A673 (cell line): ENCODE results near the gene ZNF324. TPM values are rescaled to one million over a fixed set of nuclear protein-coding genes. Genes with fewer than 3 reads are reported as not detected.

Experiments
- BruUV-seq: library from RNA; stranded (reverse); fragments of 400-500 nt; replicated peaks from 2 replicates; lab custom pipeline; 2021; lab: Mats Ljungman, UMichigan
- CTCF ChIA-PET: fragments of 300-600 bp; sonication (Branson Sonifier 250); formaldehyde crosslinking; loops from one replicate; lab custom pipeline; 2022; ENCODE audit warnings: antibody characterized with exemption; lab: Charles Lee
- POLR2A ChIA-PET: fragments of 300-600 bp; sonication (Branson Sonifier 250); formaldehyde crosslinking; loops from one replicate; lab custom pipeline; 2022; ENCODE audit warnings: antibody characterized with exemption; ENCODE audit not compliant: low non-redundant PET; lab: Charles Lee
- DNase-seq: peaks from one replicate; pipeline ENCODE4 v3.0.0-alpha.2; 2015; ENCODE audit warnings: low spot score
- H3K27ac ChIP-seq: fragments of 200-600 bp; sonication (generic); 2 replicates; pipeline ENCODE4 v1.5.1; 2016; ENCODE audit warnings: mixed run types, low read depth, mild to moderate bottlenecking, mixed read lengths, antibody characterized with exemption, low read length; ENCODE audit not compliant: poor library complexity, severe bottlenecking
- H3K27me3 ChIP-seq: fragments of 200-600 bp; sonication (generic); replicated peaks from 2 replicates; pipeline ENCODE4 v1.6.1; 2017; ENCODE audit warnings: mixed run types, low read depth, mild to moderate bottlenecking, mixed read lengths, antibody characterized with exemption, low read length; ENCODE audit not compliant: insufficient read depth, poor library complexity
- H3K36me3 ChIP-seq: fragments of 200-600 bp; sonication (generic); 2 replicates; pipeline ENCODE4 v1.6.1; 2016; ENCODE audit warnings: mixed run types, mild to moderate bottlenecking, mixed read lengths, antibody characterized with exemption, low read length; ENCODE audit not compliant: insufficient read depth, poor library complexity, severe bottlenecking
- H3K4me1 ChIP-seq: fragments of 200-600 bp; sonication (generic); 2 replicates; pipeline ENCODE4 v1.6.1; 2017; ENCODE audit warnings: mixed run types, mild to moderate bottlenecking, mixed read lengths, antibody characterized with exemption, low read length; ENCODE audit not compliant: insufficient read depth, poor library complexity, severe bottlenecking
- H3K4me3 ChIP-seq: fragments of 200-600 bp; sonication (generic); 2 replicates; pipeline ENCODE4 v1.5.1; 2016; ENCODE audit warnings: low read depth, mixed run types, mild to moderate bottlenecking, mixed read lengths, low read length; ENCODE audit not compliant: poor library complexity, severe bottlenecking
- H3K9me3 ChIP-seq: fragments of 200-600 bp; sonication (generic); 2 replicates; pipeline ENCODE4 v1.6.1; 2016; ENCODE audit warnings: mixed run types, low read depth, mild to moderate bottlenecking, mixed read lengths, antibody characterized with exemption, low read length; ENCODE audit not compliant: poor library complexity, severe bottlenecking
- CTCF ChIP-seq: fragments of 300-800, 200-600 bp; sonication (generic); conservative IDR thresholded peaks from 2 replicates; pipeline ENCODE4 v1.5.1; 2017; ENCODE audit warnings: low read depth, mild to moderate bottlenecking, antibody characterized with exemption, low read length, moderate library complexity, mixed read lengths
- EZH2 ChIP-seq: fragments of 200-600 bp; sonication (generic); IDR thresholded peaks from 2 replicates; pipeline ENCODE4 v1.6.1; 2017; ENCODE audit warnings: borderline replicate concordance, low read depth, mild to moderate bottlenecking, mixed read lengths, antibody characterized with exemption, low read length; ENCODE audit not compliant: poor library complexity, severe bottlenecking
- intact Hi-C: fragments of 100-400 bp; cut with micrococcal nuclease; formaldehyde crosslinking; loops from one replicate; pipeline ENCODE4 v1.10.0; 2022; ENCODE audit not compliant: unreplicated experiment
- total RNA-seq: library from RNA; stranded (reverse); gene quantifications from 2 replicates; pipeline ENCODE4 v1.2.3, GENCODE V29; 2021

ZNF324 gene
- total RNA-seq, 1 experiment from 2014 or later, result 12.7 TPM

GRCh38 chr19:58475714-58476497, 9.0 kb downstream of the ZNF324 start, which contains the start of gene ZNF446:
Gene ZNF446 (plus strand): TSS chr19:58476352. CDS start chr19:58477219, 867 bp downstream.
- Histone ChIP-seq H3K4me1 (peaks cover 6% of the 10 kb centered on the region), H3K4me3 (peak within 1 kb of the TSS; percentile 61), H3K27me3 (no peaks in the 10 kb centered on the region), H3K27ac (peak within 1 kb of the TSS; percentile 84), H3K36me3 (no peaks in the 10 kb centered on the region), H3K9me3 (no peaks in the 10 kb centered on the region)
- BruUV-seq, result no TSS peak
- intact Hi-C loops, result no loop called here
- ChIA-PET CTCF (interaction anchor here (1.0 kb wide), 1 partner anchor 43 kb away, joined by 3 read pairs; the partner anchor contains the start of gene ZBTB45), POLR2A (no interaction called here)
- TF ChIP-seq CTCF (no peak), EZH2 (no peak)
- DNase-seq, result peak; percentile 98

GRCh38 chr19:58476498-58477015, 9.7 kb downstream of the ZNF324 start:
- no peaks in the 10 kb centered on the region for H3K27me3 ChIP-seq
- TF ChIP-seq CTCF, result no peak
- TF ChIP-seq EZH2, result no peak
- H3K9me3 ChIP-seq, result no peaks in the 10 kb centered on the region
- H3K36me3 ChIP-seq, result no peaks in the 10 kb centered on the region
- peak overlapping the region; percentile 84 for H3K27ac ChIP-seq
- H3K4me1 ChIP-seq, result peaks cover 6% of the 10 kb centered on the region
- H3K4me3 ChIP-seq, result peak overlapping the region; percentile 61
- ChIA-PET POLR2A (no interaction called here), CTCF (no interaction called here)
- DNase-seq, result peak; percentile 22
- intact Hi-C loops, result no loop called here
- BruUV-seq, result TSS peak; percentile 13

- CTCF ChIA-PET, result no interaction called here
These were observed 10.2 kb downstream of the ZNF324 start for GRCh38 chr19:58477130-58477529.

More at GRCh38 chr19:58477130-58477529, 10.2 kb downstream of the ZNF324 start:
- H3K36me3 ChIP-seq, result no peaks in the 10 kb centered on the region
- no peaks in the 10 kb centered on the region for H3K9me3 ChIP-seq
- H3K27me3 ChIP-seq, result no peaks in the 10 kb centered on the region
- POLR2A ChIA-PET, result no interaction called here
- BruUV-seq, result no TSS peak
- H3K27ac ChIP-seq, result peak overlapping the region; percentile 84
- no peak for DNase-seq
- peak overlapping the region; percentile 61 for H3K4me3 ChIP-seq
- intact Hi-C loops, result no loop called here
- TF ChIP-seq EZH2, result no peak
- no peak for TF ChIP-seq CTCF
- peaks cover 6% of the 10 kb centered on the region for H3K4me1 ChIP-seq
